CD14-positive monocyte (primary cell): ENCODE measurements around the gene CX3CR1. TPM values are rescaled to one million over a fixed set of nuclear protein-coding genes. Genes with fewer than 3 reads are reported as not detected.

Source experiments
- DNase-seq, 3 donors: peaks; one replicate each; pipeline ENCODE4 v3.0.0-alpha.2; 2011 to 2022
- H2AFZ ChIP-seq: 2 replicates; pipeline ENCODE4 v1.6.0; 2012; ENCODE audit warnings: mild to moderate bottlenecking, low read depth, low read length, inconsistent platforms; ENCODE audit not compliant: insufficient read depth, poor library complexity, severe bottlenecking
- H3K27ac ChIP-seq, 2 donors: 1 replicate in 1 of 2; 2 replicates in 1 of 2; pipeline ENCODE4 v1.5.1; 2012 to 2013; ENCODE audit warnings: low read length in 2 of 2, control low read depth in 1 of 2, inconsistent platforms in 1 of 2, low read depth in 1 of 2, mild to moderate bottlenecking in 1 of 2
- H3K27me3 ChIP-seq, 2 donors: one replicate each; pipeline versions ENCODE4 v1.6.0 to v1.6.1; 2011 to 2013; ENCODE audit warnings: low read length in 2 of 2; ENCODE audit not compliant: control insufficient read depth in 2 of 2, insufficient read depth in 2 of 2
- H3K36me3 ChIP-seq, 2 donors: replicated peaks in 1 of 2; 1 replicate in 1 of 2; 2 replicates in 1 of 2; pipeline versions ENCODE4 v1.5.1 to v1.6.1; 2012 to 2013; ENCODE audit warnings: low read length in 2 of 2, control low read depth in 1 of 2, inconsistent platforms in 1 of 2, mild to moderate bottlenecking in 1 of 2; ENCODE audit not compliant: insufficient read depth in 2 of 2, control insufficient read depth in 1 of 2
- H3K4me1 ChIP-seq, 2 donors: 1 replicate in 1 of 2; 2 replicates in 1 of 2; pipeline versions ENCODE4 v1.5.1 to v1.6.1; 2012 to 2013; ENCODE audit warnings: low read length in 2 of 2, control low read depth in 1 of 2, inconsistent platforms in 1 of 2, mild to moderate bottlenecking in 1 of 2, moderate library complexity in 1 of 2; ENCODE audit not compliant: insufficient read depth in 2 of 2, control insufficient read depth in 1 of 2
- H3K4me2 ChIP-seq: replicated peaks from 2 replicates; pipeline ENCODE3; 2012; ENCODE audit warnings: low read length, moderate library complexity, mild to moderate bottlenecking; ENCODE audit not compliant: poor library complexity, severe bottlenecking; ENCODE audit errors: extremely low read depth
- H3K4me3 ChIP-seq, 3 experiments: fragments of 200-600 bp in 1 of 3; sonication (generic) in 1 of 3; replicated peaks in 1 of 3; 1 replicate in 2 of 3; 2 replicates in 1 of 3; pipeline ENCODE4 v1.5.1; 2011 to 2013; ENCODE audit warnings: low read length in 3 of 3, mild to moderate bottlenecking in 3 of 3, control low read depth in 2 of 3, low read depth in 2 of 3, inconsistent platforms in 1 of 3, moderate library complexity in 1 of 3
- H3K79me2 ChIP-seq: 2 replicates; pipeline ENCODE4 v1.6.0; 2012; ENCODE audit warnings: mild to moderate bottlenecking, control low read depth, inconsistent platforms, low read length, moderate library complexity; ENCODE audit not compliant: insufficient read depth
- H3K9ac ChIP-seq: 2 replicates; pipeline ENCODE4 v1.6.0; 2017; ENCODE audit warnings: low read length, mild to moderate bottlenecking; ENCODE audit not compliant: insufficient read depth, poor library complexity, severe bottlenecking
- H3K9me3 ChIP-seq, 2 donors: replicated peaks in 1 of 2; 1 replicate in 1 of 2; 2 replicates in 1 of 2; pipeline versions ENCODE4 v1.5.1 to v1.6.1; 2012 to 2013; ENCODE audit warnings: low read length in 2 of 2, control low read depth in 1 of 2; ENCODE audit not compliant: control insufficient read depth in 1 of 2, insufficient read depth in 1 of 2
- H4K20me1 ChIP-seq: 2 replicates; pipeline ENCODE4 v1.6.0; 2012; ENCODE audit warnings: mild to moderate bottlenecking, low read length, control low read depth, moderate library complexity; ENCODE audit not compliant: insufficient read depth
- H3K27ac Mint-ChIP-seq, 7 donors: one replicate each; pipeline ENCODE4 v1.8.0; 2020; ENCODE audit warnings: mild to moderate bottlenecking in 7 of 7, mixed read lengths in 7 of 7, moderate library complexity in 6 of 7, inconsistent platforms in 2 of 7
- H3K27me3 Mint-ChIP-seq, 3 donors: one replicate each; pipeline ENCODE4 v1.8.0; 2021 to 2022; ENCODE audit warnings: low read depth in 3 of 3, mild to moderate bottlenecking in 3 of 3, mixed read lengths in 3 of 3, moderate library complexity in 3 of 3, inconsistent platforms in 1 of 3
- H3K36me3 Mint-ChIP-seq, 2 donors: one replicate each; pipeline ENCODE4 v1.8.0; 2020; ENCODE audit warnings: mixed read lengths in 2 of 2, inconsistent platforms in 1 of 2, mild to moderate bottlenecking in 1 of 2
- H3K4me1 Mint-ChIP-seq: one replicate; pipeline ENCODE4 v1.8.0; 2020; ENCODE audit warnings: mild to moderate bottlenecking, mixed read lengths
- H3K4me3 Mint-ChIP-seq, 2 donors: one replicate each; pipeline ENCODE4 v1.8.0; 2020; ENCODE audit warnings: mild to moderate bottlenecking in 2 of 2, mixed read lengths in 2 of 2, moderate library complexity in 1 of 2
- H3K9me3 Mint-ChIP-seq, 7 donors: one replicate each; pipeline ENCODE4 v1.8.0; 2020 to 2022; ENCODE audit warnings: mixed read lengths in 7 of 7, mild to moderate bottlenecking in 6 of 7, moderate library complexity in 6 of 7, inconsistent platforms in 2 of 7
- WGBS: methylation state at CpG from one replicate; pipeline ENCODE4 v1.1.5; 2013; ENCODE audit warnings: missing lambda C conversion rate; ENCODE audit not compliant: insufficient coverage; 5-methylcytosine and 5-hydroxymethylcytosine counted together
- intact Hi-C, 2 donors: fragments of 100-400 bp; cut with micrococcal nuclease; formaldehyde crosslinking; loops; one replicate each; pipeline versions ENCODE4 v1.15.0 to v1.15.1; 2023
- polyA plus RNA-seq, 3 donors: library from polyadenylated mRNA; depleted of rRNA in 1 of 3; unstranded in 2 of 3; stranded (reverse) in 1 of 3; fragments of 300-500 nt in 2 of 3; fragments of >200 nt in 1 of 3; fragmentation: Illumina TruSeq in 2 of 3; gene quantifications; 1 replicate in 2 of 3; 2 replicates in 1 of 3; pipeline ENCODE4 v1.2.3, GENCODE V29; 2012 to 2021
- TF ChIP-seq, protein P1 (sequence below): fragments of 200-600 bp; IDR thresholded peaks from one replicate; pipeline ENCODE4 v1.8.0; 2022; ENCODE audit warnings: antibody characterized with exemption, mild to moderate bottlenecking

CX3CR1 gene
- polyA plus RNA-seq, 3 donors, result 25.9 to 405 (median 184) TPM

DNA sequence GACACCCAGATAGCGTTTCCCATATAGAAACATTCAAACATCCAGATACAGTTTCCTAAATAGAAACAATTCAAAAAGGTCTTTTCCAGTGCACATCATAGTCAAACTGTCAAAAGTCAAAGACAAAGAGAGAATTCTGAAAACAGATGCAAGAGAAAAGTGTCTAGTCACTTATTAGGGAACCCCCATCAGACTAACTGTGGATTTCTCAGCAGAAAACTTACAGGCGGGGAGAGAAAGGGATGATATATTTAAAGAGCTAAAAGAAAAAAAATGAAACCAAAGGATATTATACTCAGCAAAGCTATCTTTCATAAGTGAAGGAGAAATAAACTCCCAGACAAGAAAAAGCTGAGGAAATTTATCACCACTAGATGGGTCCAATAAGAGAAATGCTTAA, 22.3 kb upstream of the CX3CR1 start:
- intact Hi-C loops, result no loop called here
- TF ChIP-seq, protein P1, sequence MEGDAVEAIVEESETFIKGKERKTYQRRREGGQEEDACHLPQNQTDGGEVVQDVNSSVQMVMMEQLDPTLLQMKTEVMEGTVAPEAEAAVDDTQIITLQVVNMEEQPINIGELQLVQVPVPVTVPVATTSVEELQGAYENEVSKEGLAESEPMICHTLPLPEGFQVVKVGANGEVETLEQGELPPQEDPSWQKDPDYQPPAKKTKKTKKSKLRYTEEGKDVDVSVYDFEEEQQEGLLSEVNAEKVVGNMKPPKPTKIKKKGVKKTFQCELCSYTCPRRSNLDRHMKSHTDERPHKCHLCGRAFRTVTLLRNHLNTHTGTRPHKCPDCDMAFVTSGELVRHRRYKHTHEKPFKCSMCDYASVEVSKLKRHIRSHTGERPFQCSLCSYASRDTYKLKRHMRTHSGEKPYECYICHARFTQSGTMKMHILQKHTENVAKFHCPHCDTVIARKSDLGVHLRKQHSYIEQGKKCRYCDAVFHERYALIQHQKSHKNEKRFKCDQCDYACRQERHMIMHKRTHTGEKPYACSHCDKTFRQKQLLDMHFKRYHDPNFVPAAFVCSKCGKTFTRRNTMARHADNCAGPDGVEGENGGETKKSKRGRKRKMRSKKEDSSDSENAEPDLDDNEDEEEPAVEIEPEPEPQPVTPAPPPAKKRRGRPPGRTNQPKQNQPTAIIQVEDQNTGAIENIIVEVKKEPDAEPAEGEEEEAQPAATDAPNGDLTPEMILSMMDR, result no peak
- H3K27ac Mint-ChIP-seq, result no peak overlapping the region
- H3K4me3 Mint-ChIP-seq, result no peak overlapping the region
- no peak overlapping the region for H3K27ac ChIP-seq
- H3K9me3 Mint-ChIP-seq, result peaks cover 35 to 68% (median 46%) of the 10 kb centered on the region in 7 donors
- H3K27me3 ChIP-seq, result no peaks in the 10 kb centered on the region
- H3K9ac ChIP-seq, result no peak overlapping the region
- no peaks in the 10 kb centered on the region for H3K36me3 Mint-ChIP-seq
- H3K4me1 Mint-ChIP-seq, result no peaks in the 10 kb centered on the region
- peaks cover 3 to 10% (median 7%) of the 10 kb centered on the region in 3 donors for H3K27me3 Mint-ChIP-seq
- no peaks in the 10 kb centered on the region for H3K4me1 ChIP-seq
- H3K4me2 ChIP-seq, result no peak overlapping the region
- H2AFZ ChIP-seq, result no peak overlapping the region
- H3K9me3 ChIP-seq, result peaks cover 30 to 31% of the 10 kb centered on the region in 2 donors
- H3K36me3 ChIP-seq, result no peaks in the 10 kb centered on the region
- H4K20me1 ChIP-seq, result no peaks in the 10 kb centered on the region
- no peak for DNase-seq
- no peaks in the 10 kb centered on the region for H3K79me2 ChIP-seq
- 100% methylated on average over 1 of the region's 2 CpGs for WGBS
- H3K4me3 ChIP-seq, result no peak overlapping the region

DNA sequence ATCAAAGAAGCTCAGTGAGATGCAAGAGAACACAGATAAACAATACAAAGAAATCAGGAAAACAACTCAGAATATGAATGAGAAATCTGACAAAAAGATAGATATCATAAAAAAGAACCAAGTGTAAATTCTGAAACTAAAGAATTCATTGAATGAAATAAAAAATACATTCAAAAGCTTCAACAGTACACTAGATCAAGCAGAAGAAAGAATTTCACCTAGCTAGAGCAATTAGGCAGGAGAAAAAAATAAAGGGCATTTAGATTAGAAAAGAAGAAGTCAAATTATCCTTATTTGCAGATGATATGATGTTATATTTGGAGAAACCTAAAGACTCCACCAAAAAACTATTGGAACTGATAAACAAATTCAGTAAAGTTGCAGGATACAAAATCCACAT, 19.4 kb upstream of the CX3CR1 start:
- TF ChIP-seq, protein P1, result no peak
- DNase-seq, result no peak
- Mint-ChIP-seq H3K9me3 (peaks cover 28 to 54% (median 37%) of the 10 kb centered on the region in 7 donors), H3K27me3 (peaks cover 2 to 9% (median 3%) of the 10 kb centered on the region in 3 donors), H3K27ac (no peak overlapping the region), H3K4me1 (no peaks in the 10 kb centered on the region), H3K36me3 (no peaks in the 10 kb centered on the region), H3K4me3 (no peak overlapping the region)
- H3K9ac ChIP-seq, result no peak overlapping the region
- H3K27ac ChIP-seq, result no peak overlapping the region
- no peaks in the 10 kb centered on the region for H3K27me3 ChIP-seq
- no peak overlapping the region for H2AFZ ChIP-seq
- no peak overlapping the region for H3K4me3 ChIP-seq
- H3K36me3 ChIP-seq, result no peaks in the 10 kb centered on the region
- H4K20me1 ChIP-seq, result no peaks in the 10 kb centered on the region
- no peaks in the 10 kb centered on the region for H3K4me1 ChIP-seq
- peaks cover 19 to 31% of the 10 kb centered on the region in 2 donors for H3K9me3 ChIP-seq
- H3K79me2 ChIP-seq, result no peaks in the 10 kb centered on the region
- H3K4me2 ChIP-seq, result no peak overlapping the region
- intact Hi-C loops, result no loop called here
